ENCODE measurements around the gene CSNK2B. TPM values are rescaled to one million over a fixed set of nuclear protein-coding genes. Genes with fewer than 3 reads are reported as not detected.

Gene CSNK2B
- total RNA-seq, 8 experiments from 2014 or later, result 112 to 225 (median 167) TPM

- Histone ChIP-seq H3K4me1 (replicated peaks in 1 of 2) (peaks cover 29 to 31% of the 10 kb centered on the region in 2 donors), H3K4me3 (peak overlapping the region; percentile 48 to 74 (median 57)), H3K27ac (peak overlapping the region in 1 of 2 donors; percentile 79)
- 90 to 91% methylated on average over 2 to 6 of the region's 13 CpGs; no CpG with 5 or more reads in 8 of the 10 experiments for WGBS, 10 experiments
- ATAC-seq (replicated peaks in 6 of 8), result no peak
- in situ Hi-C loops (cut with MboI; ENCODE audit: low pct_unique_long_range_greater_than_20kb in 2 of 9, low sequenced_read_pairs in 9 of 9, unreplicated experiment in 9 of 9), result loop anchor here in 1 of 9 experiments (25.0 kb wide), 1 partner anchor 178 kb away; the partner anchor contains the start of gene HSPA1B
Observed at GRCh38 chr6:31658983-31659648, 6.8 kb upstream of the CSNK2B start.

DNA sequence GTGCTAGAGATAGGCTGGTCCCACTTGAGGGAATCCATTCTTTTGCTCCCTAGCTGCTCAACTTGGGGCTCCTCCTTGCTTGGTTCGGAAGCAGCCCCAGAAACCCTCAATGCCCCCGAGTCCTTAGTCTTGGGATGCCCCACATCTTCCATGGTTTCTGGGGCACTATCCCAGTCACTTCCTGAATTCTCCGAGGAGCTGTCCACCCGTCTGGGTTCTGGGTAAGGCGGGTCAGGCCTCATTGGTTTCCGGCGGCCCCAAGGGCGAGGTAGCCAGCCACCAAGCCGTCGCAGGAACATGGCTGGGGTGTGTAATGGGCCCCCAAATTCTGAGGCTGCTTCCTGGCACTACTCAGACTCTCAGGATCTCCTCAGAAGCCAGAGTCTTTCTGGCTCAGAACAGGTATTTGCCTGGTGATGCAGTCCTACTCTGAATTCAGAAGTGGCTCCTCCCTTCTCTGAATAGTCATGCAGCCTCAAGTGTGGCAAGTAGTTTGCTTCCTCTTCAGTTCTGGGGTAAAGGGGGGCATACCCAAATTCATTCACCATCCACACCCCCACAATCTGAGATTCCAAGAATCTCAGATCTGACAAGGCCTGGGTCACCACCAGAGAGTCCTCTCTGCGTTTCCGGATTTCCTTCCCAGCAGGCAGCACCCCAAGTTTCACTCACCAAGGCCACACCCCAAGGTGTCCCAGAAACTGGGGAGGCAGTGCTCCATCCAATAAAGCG, 6.1 kb upstream of the CSNK2B start:
- 0 to 53% (median 27%) methylated on average over 1 to 9 of the region's 13 CpGs; no CpG with 5 or more reads in 3 of the 10 experiments for WGBS, 10 experiments
- H3K27ac ChIP-seq, result peak overlapping the region; percentile 68 to 79
- in situ Hi-C loops (cut with MboI; ENCODE audit: low pct_unique_long_range_greater_than_20kb in 2 of 9, low sequenced_read_pairs in 9 of 9, unreplicated experiment in 9 of 9), result loop anchor here in 1 of 9 experiments (25.0 kb wide), 1 partner anchor 177 kb away; the partner anchor contains the start of gene HSPA1B
- peak in 3 of 8 experiments; percentile 9 to 10 (median 10) for ATAC-seq (replicated peaks in 6 of 8)
- H3K4me3 ChIP-seq, result peak overlapping the region; percentile 48 to 74 (median 57)
- peaks cover 29 to 31% of the 10 kb centered on the region in 2 donors for H3K4me1 ChIP-seq (replicated peaks in 1 of 2)

GRCh38 chr6:31660381-31661261, 5.3 kb upstream of the CSNK2B start, which contains the start of gene C6orf47:
Gene C6orf47, minus strand, starts transcription at chr6:31660778. Its CDS starts 831 bp downstream, at chr6:31659947.
- Histone ChIP-seq H3K27ac (peak within 1 kb of the TSS; percentile 68 to 79), H3K4me3 (peak within 1 kb of the TSS; percentile 48 to 74 (median 57)), H3K4me1 (replicated peaks in 1 of 2) (peaks cover 29 to 31% of the 10 kb centered on the region in 2 donors)
- WGBS, 10 experiments, result 0 to 2% (median 0%) methylated on average over 1 to 17 of the region's 52 CpGs; no CpG with 5 or more reads in 3 of the 10 experiments
- ATAC-seq (replicated peaks in 6 of 8), result peak; percentile 57 to 71 (median 68)
- in situ Hi-C loops (cut with MboI; ENCODE audit: low pct_unique_long_range_greater_than_20kb in 2 of 9, low sequenced_read_pairs in 9 of 9, unreplicated experiment in 9 of 9), result loop anchor here in 1 of 9 experiments (25.0 kb wide), 1 partner anchor 177 kb away; the partner anchor contains the start of gene HSPA1B

- ATAC-seq (replicated peaks in 6 of 8), result no peak
Observed at GRCh38 chr6:31661262-31662123, 4.4 kb upstream of the CSNK2B start.

GRCh38 chr6:31662124-31662723, 3.7 kb upstream of the CSNK2B start:
- H3K27ac ChIP-seq, result no peak overlapping the region
- ATAC-seq (replicated peaks in 6 of 8), result no peak
- WGBS, 10 experiments, result 73 to 100% (median 100%) methylated on average over 1 to 4 of the region's 12 CpGs; no CpG with 5 or more reads in 2 of the 10 experiments
- no peak overlapping the region for H3K4me3 ChIP-seq
- H3K4me1 ChIP-seq (replicated peaks in 1 of 2), result peaks cover 29 to 39% of the 10 kb centered on the region in 2 donors
- in situ Hi-C loops (cut with MboI; ENCODE audit: low pct_unique_long_range_greater_than_20kb in 2 of 9, low sequenced_read_pairs in 9 of 9, unreplicated experiment in 9 of 9), result loop anchor here in 1 of 9 experiments (25.0 kb wide), 1 partner anchor 175 kb away; the partner anchor contains the start of gene HSPA1B

More at GRCh38 chr6:31661262-31662123, 4.4 kb upstream of the CSNK2B start:
- in situ Hi-C loops (cut with MboI; ENCODE audit: low pct_unique_long_range_greater_than_20kb in 2 of 9, low sequenced_read_pairs in 9 of 9, unreplicated experiment in 9 of 9), result loop anchor here in 1 of 9 experiments (25.0 kb wide), 1 partner anchor 176 kb away; the partner anchor contains the start of gene HSPA1B
- Histone ChIP-seq H3K4me3 (peak overlapping the region; percentile 48 to 74 (median 57)), H3K27ac (peak overlapping the region in 1 of 2 donors; percentile 79), H3K4me1 (replicated peaks in 1 of 2) (peaks cover 29 to 32% of the 10 kb centered on the region in 2 donors)
- WGBS, 10 experiments, result 70 to 100% (median 87%) methylated on average over 2 to 8 of the region's 12 CpGs; no CpG with 5 or more reads in 3 of the 10 experiments

DNA sequence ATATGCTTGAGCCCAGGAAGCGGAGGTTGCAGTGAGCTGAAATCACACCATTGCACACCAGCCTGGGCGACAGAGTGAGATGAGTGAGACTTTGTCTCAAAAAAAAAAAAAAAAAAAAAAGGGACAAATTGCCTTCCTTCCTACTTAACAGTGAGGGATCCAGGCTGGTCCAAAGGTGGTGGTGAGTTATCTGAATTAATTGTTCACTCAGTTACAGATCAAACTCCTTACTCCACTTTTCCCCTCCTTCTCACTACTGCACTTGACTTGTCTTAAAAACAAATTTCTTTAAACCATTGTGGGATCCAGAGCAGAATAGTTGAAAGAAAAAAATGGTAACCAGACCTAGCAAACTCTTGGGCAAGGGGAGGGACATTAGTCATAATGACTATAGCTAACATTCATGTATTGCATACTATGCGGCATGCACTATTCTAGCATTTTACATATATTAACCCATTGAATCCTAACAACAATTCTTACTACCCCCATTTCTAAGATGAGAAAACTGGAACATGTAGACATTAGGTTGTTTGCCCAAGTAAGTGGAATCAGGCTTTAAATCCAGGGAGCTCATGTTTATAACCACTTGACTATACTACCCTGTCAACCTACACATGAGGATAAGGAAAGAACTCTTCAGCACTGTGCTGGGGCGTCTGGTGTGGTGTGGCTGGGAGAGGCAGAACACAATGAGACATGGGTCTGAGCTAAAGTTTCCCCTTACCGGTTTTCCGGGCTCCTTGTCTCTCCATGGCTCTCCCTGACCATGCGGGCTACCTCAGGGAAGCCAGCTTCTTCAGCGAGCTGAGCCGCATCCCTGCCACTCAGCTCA, 2.5 kb upstream of the CSNK2B start:
- in situ Hi-C loops (cut with MboI; ENCODE audit: low pct_unique_long_range_greater_than_20kb in 2 of 9, low sequenced_read_pairs in 9 of 9, unreplicated experiment in 9 of 9), result loop anchor here in 1 of 9 experiments (25.0 kb wide), 1 partner anchor 174 kb away; the partner anchor contains the start of gene HSPA1B
- WGBS, 10 experiments, result 46 to 100% (median 62%) methylated on average over 1 to 4 of the region's 9 CpGs; no CpG with 5 or more reads in 2 of the 10 experiments
- Histone ChIP-seq H3K4me1 (replicated peaks in 1 of 2) (peaks cover 25 to 34% of the 10 kb centered on the region in 2 donors), H3K27ac (peak overlapping the region; percentile 93 to 96), H3K4me3 (peak overlapping the region; percentile 60 to 93 (median 84))
- ATAC-seq (replicated peaks in 6 of 8), result peak in 1 of 8 experiments; percentile 0

GRCh38 chr6:31663961-31664789, 1.7 kb upstream of the CSNK2B start:
- Histone ChIP-seq H3K4me3 (peak overlapping the region; percentile 60 to 93 (median 84)), H3K4me1 (replicated peaks in 1 of 2) (peaks cover 17 to 26% of the 10 kb centered on the region in 2 donors), H3K27ac (peak overlapping the region; percentile 93 to 96)
- peak in 5 of 8 experiments; percentile 3 to 14 (median 5) for ATAC-seq (replicated peaks in 6 of 8)
- in situ Hi-C loops (cut with MboI; ENCODE audit: low pct_unique_long_range_greater_than_20kb in 2 of 9, low sequenced_read_pairs in 9 of 9, unreplicated experiment in 9 of 9), result loop anchor here in 1 of 9 experiments (25.0 kb wide), 1 partner anchor 173 kb away; the partner anchor contains the start of gene HSPA1B
- WGBS, 10 experiments, result 0 to 40% (median 14%) methylated on average over 1 to 9 of the region's 17 CpGs; no CpG with 5 or more reads in 2 of the 10 experiments

- peak within 1 kb of the TSS; percentile 93 to 96 for H3K27ac ChIP-seq
- in situ Hi-C loops (cut with MboI; ENCODE audit: low pct_unique_long_range_greater_than_20kb in 2 of 9, low sequenced_read_pairs in 9 of 9, unreplicated experiment in 9 of 9), result loop anchor here in 1 of 9 experiments (25.0 kb wide), 1 partner anchor 172 kb away; the partner anchor contains the start of gene HSPA1B
- peak; percentile 15 to 47 (median 39) for ATAC-seq (replicated peaks in 6 of 8)
- peaks cover 11 to 19% of the 10 kb centered on the region in 2 donors for H3K4me1 ChIP-seq (replicated peaks in 1 of 2)
- WGBS, 10 experiments, result 0 to 3% (median 0%) methylated on average over 6 to 23 of the region's 39 CpGs; no CpG with 5 or more reads in 3 of the 10 experiments
- peak within 1 kb of the TSS; percentile 60 to 93 (median 84) for H3K4me3 ChIP-seq
Observed at GRCh38 chr6:31664790-31665500, 935 bp upstream of the CSNK2B start, which contains the start of gene GPANK1. Gene GPANK1, minus strand, starts transcription at chr6:31664997. Its CDS starts 519 bp downstream, at chr6:31664478.

All from motor neuron (in vitro differentiated cells).